ENCODE results near the gene MPZL1.

DNA sequence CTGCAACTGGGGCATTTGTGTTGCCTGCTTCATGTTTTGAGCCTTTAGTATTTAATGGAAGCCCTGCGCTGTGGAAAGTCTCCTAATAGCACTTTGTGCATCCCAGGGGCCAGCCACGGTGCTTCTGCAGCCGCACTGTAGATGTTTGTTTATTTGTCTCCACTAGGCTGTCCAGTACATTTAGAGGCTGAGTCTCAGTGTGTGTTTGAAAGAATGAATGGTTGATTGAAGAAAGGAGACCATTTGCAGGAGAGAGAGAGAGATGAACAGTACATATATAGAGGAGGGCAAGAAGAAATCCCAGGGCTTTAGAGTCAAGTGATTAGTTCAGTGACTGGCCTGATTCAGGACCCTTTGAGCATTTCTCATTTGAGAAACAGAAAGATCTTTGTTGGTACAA lies 33.9 kb downstream of the MPZL1 start:
- TF ChIP-seq, protein P1, sequence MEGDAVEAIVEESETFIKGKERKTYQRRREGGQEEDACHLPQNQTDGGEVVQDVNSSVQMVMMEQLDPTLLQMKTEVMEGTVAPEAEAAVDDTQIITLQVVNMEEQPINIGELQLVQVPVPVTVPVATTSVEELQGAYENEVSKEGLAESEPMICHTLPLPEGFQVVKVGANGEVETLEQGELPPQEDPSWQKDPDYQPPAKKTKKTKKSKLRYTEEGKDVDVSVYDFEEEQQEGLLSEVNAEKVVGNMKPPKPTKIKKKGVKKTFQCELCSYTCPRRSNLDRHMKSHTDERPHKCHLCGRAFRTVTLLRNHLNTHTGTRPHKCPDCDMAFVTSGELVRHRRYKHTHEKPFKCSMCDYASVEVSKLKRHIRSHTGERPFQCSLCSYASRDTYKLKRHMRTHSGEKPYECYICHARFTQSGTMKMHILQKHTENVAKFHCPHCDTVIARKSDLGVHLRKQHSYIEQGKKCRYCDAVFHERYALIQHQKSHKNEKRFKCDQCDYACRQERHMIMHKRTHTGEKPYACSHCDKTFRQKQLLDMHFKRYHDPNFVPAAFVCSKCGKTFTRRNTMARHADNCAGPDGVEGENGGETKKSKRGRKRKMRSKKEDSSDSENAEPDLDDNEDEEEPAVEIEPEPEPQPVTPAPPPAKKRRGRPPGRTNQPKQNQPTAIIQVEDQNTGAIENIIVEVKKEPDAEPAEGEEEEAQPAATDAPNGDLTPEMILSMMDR (IDR thresholded peaks at IDR 0.05): no peak
- no peak for TF ChIP-seq POLR2A (IDR thresholded peaks at IDR 0.05)

Data from testis (tissue), 2 donors.